GM21717 (cell line): ENCODE measurements around the gene MPIG6B.

Source experiments
- ATAC-seq: cut with Tn5 transposase; IDR thresholded peaks from one replicate; pipeline ENCODE4 v1.9.1; 2021; ENCODE audit warnings: mild to moderate bottlenecking, moderate library complexity; ENCODE audit not compliant: unreplicated experiment

The MPIG6B gene

DNA sequence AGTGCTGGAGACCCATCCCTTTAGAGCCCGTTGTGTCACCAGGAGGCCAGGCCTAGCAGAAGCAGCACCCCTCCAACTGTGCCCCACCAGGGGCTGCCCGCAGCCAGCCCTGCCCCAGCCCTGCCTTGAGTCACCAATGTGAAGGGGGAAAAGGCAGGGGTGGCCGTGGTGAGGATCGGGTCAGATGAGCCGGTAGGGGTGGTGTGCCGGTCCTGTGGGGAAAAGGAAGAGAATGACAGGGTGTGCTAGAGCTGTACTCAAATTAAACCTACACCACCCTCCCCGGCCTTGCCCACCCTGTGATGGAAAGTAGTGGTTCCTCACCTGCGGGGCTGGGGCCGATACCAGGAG lies 42.4 kb downstream of the MPIG6B start:
- no peak for ATAC-seq

GRCh38 chr6:31765910-31766794 lies 43.0 kb downstream of the MPIG6B start:
- no peak for ATAC-seq

GRCh38 chr6:31767096-31767645 lies 44.0 kb downstream of the MPIG6B start:
- no peak for ATAC-seq

GRCh38 chr6:31768363-31769257 lies 45.4 kb downstream of the MPIG6B start:
- ATAC-seq = no peak

GRCh38 chr6:31769684-31770371 lies 46.7 kb downstream of the MPIG6B start:
- no peak for ATAC-seq

DNA sequence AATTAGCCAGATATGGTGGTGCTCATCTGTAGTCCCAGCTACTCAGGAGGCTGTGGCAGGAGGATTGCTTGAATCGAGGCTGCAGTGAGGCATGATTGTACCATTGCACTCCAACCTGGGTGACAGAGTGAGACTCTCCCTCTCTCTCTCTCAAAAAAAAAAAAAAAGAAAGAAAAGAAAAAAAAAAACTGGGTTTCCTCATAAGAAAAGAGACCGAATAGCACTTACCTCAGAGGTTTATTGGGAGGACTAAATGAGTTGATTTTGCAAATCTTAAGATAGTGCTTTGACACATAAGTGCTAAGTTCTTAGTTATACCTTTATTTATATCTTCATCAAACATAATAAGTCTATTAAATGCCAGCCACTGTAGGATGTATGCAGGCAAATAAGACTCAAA lies 47.7 kb downstream of the MPIG6B start:
- ATAC-seq = no peak

GRCh38 chr6:31771992-31772358 lies 48.8 kb downstream of the MPIG6B start:
- no peak for ATAC-seq

DNA sequence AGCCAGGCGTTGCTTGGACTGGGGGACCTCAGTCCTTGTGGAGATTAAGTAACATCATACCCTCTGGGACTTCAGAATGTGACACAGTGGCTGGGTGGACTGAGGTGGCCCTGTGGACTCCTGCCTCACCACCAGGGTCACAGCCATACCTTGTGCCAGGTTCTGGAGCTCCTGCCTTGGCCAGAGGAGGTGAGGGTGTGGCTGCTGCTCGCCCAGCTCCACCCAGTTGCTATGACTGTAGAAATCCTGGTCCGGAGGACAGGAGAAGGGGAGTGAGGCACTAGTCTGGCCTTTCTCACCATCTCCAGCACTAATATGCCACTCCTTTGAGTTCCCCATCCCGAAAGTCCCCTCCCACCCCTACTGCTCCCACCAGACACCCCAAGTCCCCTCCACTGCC lies 52.0 kb downstream of the MPIG6B start:
- no peak for ATAC-seq

- ATAC-seq = no peak
These were observed 52.7 kb downstream of the MPIG6B start for GRCh38 chr6:31775633-31776484.
